ENCODE data around the gene CHRNB2. TPM values are rescaled to one million over a fixed set of nuclear protein-coding genes. Genes with fewer than 3 reads are reported as not detected.

Gene CHRNB2
- total and polyA plus RNA-seq, 2 donors (not counting 3 experiments of a cell fraction or from before 2014, with no cell fraction given): not detected

GRCh38 chr1:154584267-154584994 is 16.9 kb downstream of the CHRNB2 start:
- Histone ChIP-seq H3K9me3 (replicated peaks; ENCODE audit: control insufficient read depth, insufficient read depth, low read length) (no peaks in the 10 kb centered on the region), H3K9ac (replicated peaks; ENCODE audit: extremely low read depth, insufficient read depth, low read length) (no peak overlapping the region), H3K27ac (ENCODE audit: insufficient read depth, low read depth, low read length) (peak overlapping the region; percentile 58), H3K4me2 (ENCODE audit: insufficient read depth, low read length) (peak overlapping the region; percentile 20), H2AFZ (ENCODE audit: low read depth, low read length) (no peak overlapping the region), H3K9me1 (replicated peaks; ENCODE audit: control insufficient read depth, extremely low read depth, insufficient read depth, low read length) (no peaks in the 10 kb centered on the region), H3K27me3 (ENCODE audit: control insufficient read depth in 2 of 2, insufficient read depth in 2 of 2, low read length in 2 of 2) (no peaks in the 10 kb centered on the region), H3K79me2 (ENCODE audit: control insufficient read depth, insufficient read depth, low read length) (no peaks in the 10 kb centered on the region), H3K4me3 (replicated peaks in 1 of 3; ENCODE audit: insufficient read depth in 1 of 3, low read depth in 1 of 3, low read length in 3 of 3) (no peak overlapping the region), H4K20me1 (replicated peaks; ENCODE audit: control insufficient read depth, extremely low read depth, insufficient read depth, low read length) (peaks cover 2% of the 10 kb centered on the region), H3K4me1 (ENCODE audit: control insufficient read depth, extremely low read depth, insufficient read depth, low read length) (peaks cover 28% of the 10 kb centered on the region), H3K36me3 (ENCODE audit: control insufficient read depth in 2 of 2, extremely low read depth in 1 of 2, insufficient read depth in 2 of 2, low read length in 2 of 2) (peaks cover 32 to 66% of the 10 kb centered on the region in 2 experiments)
- ChIA-PET CTCF (interaction anchor here (0.9 to 2.1 kb wide), 7 partner anchors 14 to 294 kb away, joined by 3 to 14 read pairs (median 4); partner anchors contain the start of gene CHRNB2), POLR2A (no interaction called here)
- DNase-seq (ENCODE audit: low read depth, low spot score): peak; percentile 68
- BruUV-seq (replicated peaks): no TSS peak
- intact Hi-C loops (cut with micrococcal nuclease): loop anchor here (1.0 kb wide), 2 partner anchors 25 to 294 kb away; no protein-coding TSS in a partner anchor
- dilution Hi-C loops (cut with MboI; ENCODE audit: extremely low pct_ligation_motif_present, low sequenced_read_pairs): no loop called here
- peak; percentile 81 for FAIRE-seq
- no peak for TF ChIP-seq GATA2 (IDR thresholded peaks at IDR 0.05; ENCODE audit: insufficient read depth, insufficient read length, low read depth, low read length)
- TF ChIP-seq CTCF (IDR thresholded peaks at IDR 0.05; ENCODE audit: extremely low read depth in 1 of 2, insufficient read depth in 1 of 2, low read depth in 1 of 2, low read length in 2 of 2): peak in 1 of 2 donors; percentile 30

- no peaks in the 10 kb centered on the region for H3K27me3 ChIP-seq (ENCODE audit: control insufficient read depth in 2 of 2, insufficient read depth in 2 of 2, low read length in 2 of 2)
- ChIA-PET CTCF (no interaction called here), POLR2A (no interaction called here)
- peaks cover 2% of the 10 kb centered on the region for H4K20me1 ChIP-seq (replicated peaks; ENCODE audit: control insufficient read depth, extremely low read depth, insufficient read depth, low read length)
- no peak for TF ChIP-seq CTCF (IDR thresholded peaks at IDR 0.05; ENCODE audit: extremely low read depth in 1 of 2, insufficient read depth in 1 of 2, low read depth in 1 of 2, low read length in 2 of 2)
- TF ChIP-seq MYC (IDR thresholded peaks at IDR 0.05; ENCODE audit: low read depth, low read length): no peak
- TF ChIP-seq JUN (IDR thresholded peaks at IDR 0.05; ENCODE audit: borderline replicate concordance, insufficient read depth, insufficient read length, low read depth): no peak
- no peak for TF ChIP-seq POLR2AphosphoS5 (IDR thresholded peaks at IDR 0.05; ENCODE audit: insufficient read depth, low read depth, low read length)
- no peak for TF ChIP-seq MAX (IDR thresholded peaks at IDR 0.05; ENCODE audit: insufficient read depth, insufficient read length)
- no peak for TF ChIP-seq POLR2A (IDR thresholded peaks at IDR 0.05; ENCODE audit: low read depth, low read length)
- TF ChIP-seq EZH2 (IDR thresholded peaks at IDR 0.05; ENCODE audit: borderline replicate concordance, low read depth, low read length, severe bottlenecking): no peak
- no peak for TF ChIP-seq GATA2 (IDR thresholded peaks at IDR 0.05; ENCODE audit: insufficient read depth, insufficient read length, low read depth, low read length)
- TF ChIP-seq FOS (IDR thresholded peaks at IDR 0.05; ENCODE audit: borderline replicate concordance, insufficient read depth, low read length): no peak
- no peak overlapping the region for H3K9ac ChIP-seq (replicated peaks; ENCODE audit: extremely low read depth, insufficient read depth, low read length)
- H3K27ac ChIP-seq (ENCODE audit: insufficient read depth, low read depth, low read length): no peak overlapping the region
- no peak overlapping the region for H3K4me3 ChIP-seq (replicated peaks in 1 of 3; ENCODE audit: insufficient read depth in 1 of 3, low read depth in 1 of 3, low read length in 3 of 3)
- no peaks in the 10 kb centered on the region for H3K9me1 ChIP-seq (replicated peaks; ENCODE audit: control insufficient read depth, extremely low read depth, insufficient read depth, low read length)
- H3K9me3 ChIP-seq (replicated peaks; ENCODE audit: control insufficient read depth, insufficient read depth, low read length): no peaks in the 10 kb centered on the region
- dilution Hi-C loops (cut with MboI; ENCODE audit: extremely low pct_ligation_motif_present, low sequenced_read_pairs) (no loop called here), intact Hi-C loops (cut with micrococcal nuclease) (no loop called here)
- no peak for DNase-seq (ENCODE audit: low read depth, low spot score)
- H3K4me1 ChIP-seq (ENCODE audit: control insufficient read depth, extremely low read depth, insufficient read depth, low read length): peaks cover 28% of the 10 kb centered on the region
- no peak for FAIRE-seq
- H2AFZ ChIP-seq (ENCODE audit: low read depth, low read length): no peak overlapping the region
- no peaks in the 10 kb centered on the region for H3K79me2 ChIP-seq (ENCODE audit: control insufficient read depth, insufficient read depth, low read length)
- no TSS peak for BruUV-seq (replicated peaks)
- H3K4me2 ChIP-seq (ENCODE audit: insufficient read depth, low read length): no peak overlapping the region
- peaks cover 36 to 67% of the 10 kb centered on the region in 2 experiments for H3K36me3 ChIP-seq (ENCODE audit: control insufficient read depth in 2 of 2, extremely low read depth in 1 of 2, insufficient read depth in 2 of 2, low read length in 2 of 2)
Observed at GRCh38 chr1:154586231-154586630, 18.7 kb downstream of the CHRNB2 start.
